A549 (cell line): ENCODE results near the gene ODF4. TPM values are rescaled to one million over a fixed set of nuclear protein-coding genes. Genes with fewer than 3 reads are reported as not detected.
A peak's percentile ranks its signal among the peaks of the same experiment; 100 is the strongest.

Experiments
- ATAC-seq, 2 experiments: fragments of 200-7000 bp in 1 of 2; fragments of >200 bp in 1 of 2; cut with Nextera tagmentation in 1 of 2; cut with Tn5 transposase in 1 of 2; 3 replicates each; pipeline versions ENCODE4 v1.8.0 to v1.9.1; 2018 to 2020; ENCODE audit warnings: mild to moderate bottlenecking in 1 of 2, moderate library complexity in 1 of 2
- CTCF ChIA-PET: fragments of 300-600 bp; sonication (Branson Sonifier 250); formaldehyde crosslinking; extraction: SDS; loops from one replicate; lab custom pipeline; 2021; ENCODE audit warnings: antibody characterized with exemption, inconsistent platforms; lab: Yijun Ruan, JAX
- POLR2A ChIA-PET: fragments of 350-600 bp; formaldehyde crosslinking; extraction: SDS; loops from one replicate; lab custom pipeline; 2021; ENCODE audit warnings: antibody characterized with exemption, inconsistent platforms; lab: Yijun Ruan, JAX
- DNase-seq, 2 experiments: peaks; one replicate each; pipeline versions ENCODE4 v3.0.0 to v3.0.0-alpha.2; 2011 to 2016; ENCODE audit warnings: low read depth in 1 of 2, low spot score in 1 of 2
- FAIRE-seq: peaks from 2 replicates; lab custom pipeline; 2011; peaks lifted over from hg19 to GRCh38; lab: Jason Lieb, UNC
- H3K27ac ChIP-seq, 2 experiments: fragments of >200 bp; sonication (Bioruptor Twin); formaldehyde crosslinking; 3 replicates each; pipeline ENCODE4 v1.5.1; 2016 to 2017
- H3K4me1 ChIP-seq: fragments of >200 bp; sonication (Bioruptor Twin); formaldehyde crosslinking; 3 replicates; pipeline ENCODE4 v1.6.1; 2016
- H3K4me2 ChIP-seq: fragments of >200 bp; sonication (Bioruptor Twin); formaldehyde crosslinking; 3 replicates; pipeline ENCODE4 v1.6.1; 2016
- H3K4me3 ChIP-seq: fragments of >200 bp; sonication (Bioruptor Twin); formaldehyde crosslinking; 3 replicates; pipeline ENCODE4 v1.5.1; 2016
- H3K9me3 ChIP-seq: fragments of >200 bp; sonication (Bioruptor Twin); formaldehyde crosslinking; 3 replicates; pipeline ENCODE4 v1.6.1; 2016
- BHLHE40 ChIP-seq: IDR thresholded peaks from 2 replicates; pipeline ENCODE4 v1.6.1; 2012; ENCODE audit warnings: low read depth, low read length, inconsistent platforms
- CBX2 ChIP-seq: fragments of 200-600 bp; sonication (generic); IDR thresholded peaks from 2 replicates; pipeline ENCODE4 v1.6.1; 2016; ENCODE audit warnings: low read depth, mild to moderate bottlenecking, borderline replicate concordance
- CBX8 ChIP-seq: fragments of 200-600 bp; sonication (generic); IDR thresholded peaks from 2 replicates; pipeline ENCODE4 v1.6.1; 2016
- CEBPB ChIP-seq, 2 experiments: fragments of >200 bp in 1 of 2; sonication (Bioruptor Twin) in 1 of 2; formaldehyde crosslinking in 1 of 2; IDR thresholded peaks; 2 replicates each; pipeline ENCODE4 v1.6.1; 2012 to 2016
- CHD4 ChIP-seq: fragments of 200-600 bp; sonication (generic); IDR thresholded peaks from 2 replicates; pipeline ENCODE4 v1.6.1; 2016; ENCODE audit warnings: antibody characterized with exemption, mild to moderate bottlenecking, borderline replicate concordance
- EP300 ChIP-seq, 2 experiments: fragments of >200 bp; sonication (Bioruptor Twin); formaldehyde crosslinking; IDR thresholded peaks; 2 replicates in 1 of 2; 3 replicates in 1 of 2; pipeline ENCODE4 v1.6.1; 2016 to 2017
- ESRRA ChIP-seq: fragments of 150-350 bp; IDR thresholded peaks from 2 replicates; pipeline ENCODE4 v1.6.1; 2014; ENCODE audit warnings: mild to moderate bottlenecking, low read length, borderline replicate concordance
- FOSB ChIP-seq: fragments of 250-450 bp; sonication (Bioruptor Pico); IDR thresholded peaks from 2 replicates; pipeline ENCODE4 v1.5.0; 2020; ENCODE audit warnings: mild to moderate bottlenecking, moderate library complexity
- HOXA7 ChIP-seq: fragments of 250-450 bp; sonication (Bioruptor Pico); IDR thresholded peaks from 2 replicates; pipeline ENCODE4 v1.5.0; 2020; ENCODE audit warnings: mild to moderate bottlenecking, moderate library complexity
- KDM5A ChIP-seq: fragments of 200-600 bp; sonication (generic); IDR thresholded peaks from 2 replicates; pipeline ENCODE4 v1.6.1; 2016; ENCODE audit warnings: antibody characterized with exemption, mild to moderate bottlenecking
- MAZ ChIP-seq: fragments of 150-350 bp; IDR thresholded peaks from 2 replicates; pipeline ENCODE4 v1.6.1; 2014; ENCODE audit warnings: antibody characterized with exemption, low read depth, low read length, borderline replicate concordance
- MYC ChIP-seq: IDR thresholded peaks from 2 replicates; pipeline ENCODE4 v1.6.1; 2012; ENCODE audit warnings: mild to moderate bottlenecking, inconsistent platforms, low read length, improper control_type of control experiment, borderline replicate concordance
- RARB ChIP-seq: fragments of 250-450 bp; sonication (Bioruptor Pico); IDR thresholded peaks from 2 replicates; pipeline ENCODE4 v1.8.0; 2021; ENCODE audit warnings: mild to moderate bottlenecking, moderate library complexity
- RCOR1 ChIP-seq: fragments of 150-350 bp; IDR thresholded peaks from 2 replicates; pipeline ENCODE4 v1.6.1; 2014; ENCODE audit warnings: antibody characterized with exemption, low read length, low read depth
- RFX5 ChIP-seq: fragments of 450-650 bp; IDR thresholded peaks from 2 replicates; pipeline ENCODE4 v1.7.1; 2014; ENCODE audit warnings: antibody characterized with exemption, mild to moderate bottlenecking, moderate library complexity
- SMC3 ChIP-seq: fragments of >200 bp; sonication (Bioruptor Twin); formaldehyde crosslinking; IDR thresholded peaks from 3 replicates; pipeline ENCODE4 v1.6.1; 2018; ENCODE audit warnings: inconsistent platforms
- SREBF2 ChIP-seq: fragments of 450-650 bp; IDR thresholded peaks from 2 replicates; pipeline ENCODE4 v1.6.1; 2014; ENCODE audit warnings: mild to moderate bottlenecking, moderate library complexity
- TP53 ChIP-seq: fragments of 250-450 bp; sonication (Bioruptor Pico); IDR thresholded peaks from 2 replicates; pipeline ENCODE4 v1.5.0; 2021; ENCODE audit warnings: mild to moderate bottlenecking, moderate library complexity
- WGBS: methylation state at CpG from one replicate; pipeline ENCODE4 v1.1.6; 2017; ENCODE audit errors: missing lambda C conversion rate; 5-methylcytosine and 5-hydroxymethylcytosine counted together
- polyA plus RNA-seq, 4 experiments: library from polyadenylated mRNA; depleted of rRNA in 3 of 4; stranded (reverse); fragments of >200 nt; fragmentation: RNase III in 1 of 4; extraction: RNeasy Plus Mini Kit Qiagen cat#74134 plus additional on column Dnase treatment in 1 of 4; gene quantifications; 2 replicates in 3 of 4; 3 replicates in 1 of 4; pipeline ENCODE4 v1.2.3, GENCODE V29; 2011 to 2017
- TF ChIP-seq, protein P1 (sequence below): fragments of >200 bp; sonication (Bioruptor Twin); formaldehyde crosslinking; IDR thresholded peaks from 2 replicates; pipeline ENCODE4 v1.6.1; 2016
- TF ChIP-seq, protein P2 (sequence below): IDR thresholded peaks from 2 replicates; pipeline ENCODE4 v1.6.1; 2012
- TF ChIP-seq, protein P3 (sequence below): fragments of 150-350 bp; IDR thresholded peaks from 2 replicates; pipeline ENCODE4 v1.6.1; 2014; ENCODE audit warnings: low read depth, mild to moderate bottlenecking, low read length
- TF ChIP-seq, protein P4 (sequence below): fragments of >200 bp; sonication (Bioruptor Twin); formaldehyde crosslinking; IDR thresholded peaks from 3 replicates; pipeline ENCODE4 v1.6.1; 2016
- TF ChIP-seq, protein P5 (sequence below): fragments of 450-650 bp; IDR thresholded peaks from 2 replicates; pipeline ENCODE4 v1.6.1; 2014; ENCODE audit warnings: antibody characterized with exemption
- TF ChIP-seq, protein P6 (sequence below): fragments of 250-450 bp; sonication (Bioruptor Pico); IDR thresholded peaks from 2 replicates; pipeline ENCODE4 v1.5.0; 2020; ENCODE audit warnings: low read depth, mild to moderate bottlenecking, moderate library complexity

Gene ODF4
- polyA plus RNA-seq, 2 of the 4 experiments (the other 2 are of a cell fraction): not detected

DNA sequence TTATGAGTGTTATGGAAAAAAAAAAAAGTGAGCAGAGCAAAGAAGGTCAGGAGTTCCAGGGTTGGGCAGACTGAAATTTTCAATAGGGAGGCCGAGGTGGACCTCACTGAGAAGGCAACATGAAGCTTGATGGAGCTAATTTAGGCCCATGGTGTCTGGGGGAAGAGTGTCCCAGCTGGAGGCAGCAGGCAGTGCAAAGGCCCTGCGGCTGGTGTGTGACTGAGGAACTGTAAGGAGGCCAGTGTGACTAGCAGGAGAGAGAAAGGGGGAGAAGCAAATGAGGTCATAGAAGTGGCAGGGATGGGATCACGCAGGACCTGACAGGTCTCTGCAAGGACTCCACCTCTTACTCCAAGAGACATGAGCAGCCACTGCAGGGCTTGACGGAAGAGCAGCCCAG is 19.4 kb upstream of the ODF4 start (continued):
- TF ChIP-seq ESRRA: no peak
- no peak for TF ChIP-seq RCOR1
- TF ChIP-seq CBX8: no peak
- no peak for TF ChIP-seq MYC

DNA sequence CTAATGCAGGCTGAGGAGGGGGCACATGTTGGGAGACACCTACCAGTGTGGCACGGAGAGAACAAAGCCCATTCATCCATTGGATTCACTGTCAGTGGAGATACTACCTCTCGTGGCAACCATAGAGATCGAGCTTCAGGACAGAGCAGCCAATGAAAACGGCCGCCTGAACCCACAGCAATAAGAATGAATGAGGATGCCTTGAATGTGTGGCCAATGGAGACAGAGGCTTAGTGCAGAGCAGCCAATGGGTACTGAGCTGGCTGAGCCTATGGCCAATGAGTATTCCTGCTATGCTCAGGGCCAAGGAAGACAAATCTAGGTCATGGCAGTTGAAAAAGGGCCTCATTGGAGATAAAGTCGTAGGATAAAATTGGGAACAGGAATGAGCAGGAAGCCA is 18.6 kb upstream of the ODF4 start:
- CTCF ChIA-PET: interaction anchor here (0.6 to 1.4 kb wide), 2 partner anchors 20 to 38 kb away, joined by 3 to 4 read pairs; no protein-coding TSS in a partner anchor
- Histone ChIP-seq H3K4me2 (no peak overlapping the region), H3K9me3 (no peaks in the 10 kb centered on the region), H3K4me3 (no peak overlapping the region), H3K4me1 (no peaks in the 10 kb centered on the region), H3K27ac (no peak overlapping the region)
- DNase-seq: peak in 1 of 2 experiments; percentile 59
- peak in 1 of 2 experiments; percentile 66; a peak in 3 of 6 replicates for ATAC-seq
- 77% methylated on average over 6 of the region's 6 CpGs for WGBS
- FAIRE-seq: no peak
- TF ChIP-seq BHLHE40: no peak
- no peak for TF ChIP-seq MAZ
- TF ChIP-seq, protein P1, sequence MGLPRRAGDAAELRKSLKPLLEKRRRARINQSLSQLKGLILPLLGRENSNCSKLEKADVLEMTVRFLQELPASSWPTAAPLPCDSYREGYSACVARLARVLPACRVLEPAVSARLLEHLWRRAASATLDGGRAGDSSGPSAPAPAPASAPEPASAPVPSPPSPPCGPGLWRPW: no peak
- TF ChIP-seq HOXA7: no peak
- TF ChIP-seq, protein P2, sequence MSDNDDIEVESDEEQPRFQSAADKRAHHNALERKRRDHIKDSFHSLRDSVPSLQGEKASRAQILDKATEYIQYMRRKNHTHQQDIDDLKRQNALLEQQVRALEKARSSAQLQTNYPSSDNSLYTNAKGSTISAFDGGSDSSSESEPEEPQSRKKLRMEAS: no peak
- TF ChIP-seq, protein P3, sequence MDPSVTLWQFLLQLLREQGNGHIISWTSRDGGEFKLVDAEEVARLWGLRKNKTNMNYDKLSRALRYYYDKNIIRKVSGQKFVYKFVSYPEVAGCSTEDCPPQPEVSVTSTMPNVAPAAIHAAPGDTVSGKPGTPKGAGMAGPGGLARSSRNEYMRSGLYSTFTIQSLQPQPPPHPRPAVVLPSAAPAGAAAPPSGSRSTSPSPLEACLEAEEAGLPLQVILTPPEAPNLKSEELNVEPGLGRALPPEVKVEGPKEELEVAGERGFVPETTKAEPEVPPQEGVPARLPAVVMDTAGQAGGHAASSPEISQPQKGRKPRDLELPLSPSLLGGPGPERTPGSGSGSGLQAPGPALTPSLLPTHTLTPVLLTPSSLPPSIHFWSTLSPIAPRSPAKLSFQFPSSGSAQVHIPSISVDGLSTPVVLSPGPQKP: no peak
- POLR2A ChIA-PET: no interaction called here

DNA sequence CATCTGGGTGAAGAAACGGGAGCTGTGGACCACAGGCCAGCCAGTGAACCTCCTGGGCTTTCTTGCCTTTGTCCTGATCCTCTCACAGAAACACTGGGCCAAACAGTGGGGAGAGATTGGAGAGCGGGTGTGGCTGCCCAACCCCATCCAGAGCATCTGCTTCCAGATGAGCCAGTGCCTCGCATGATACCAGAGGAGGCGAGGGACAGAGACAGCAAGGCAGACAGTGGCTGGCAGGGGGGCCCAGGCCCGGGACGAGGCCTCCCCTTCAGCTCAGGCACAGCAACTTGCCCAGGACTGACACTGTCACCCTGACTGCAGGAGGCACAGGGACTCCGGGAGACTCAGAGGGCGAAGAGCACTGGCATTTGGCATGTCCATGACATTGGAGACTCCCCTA is 17.6 kb upstream of the ODF4 start:
- Histone ChIP-seq H3K4me2 (no peak overlapping the region), H3K4me3 (no peak overlapping the region), H3K9me3 (no peaks in the 10 kb centered on the region), H3K4me1 (no peaks in the 10 kb centered on the region), H3K27ac (no peak overlapping the region)
- CTCF ChIA-PET: interaction anchor here (0.7 kb wide), 1 partner anchor 55 kb away, joined by 3 read pairs; no protein-coding TSS in a partner anchor
- POLR2A ChIA-PET: no interaction called here
- no peak for DNase-seq
- ATAC-seq: no peak
- 82% methylated on average over 8 of the region's 8 CpGs for WGBS
- TF ChIP-seq CBX8 (no peak), RCOR1 (no peak), SREBF2 (no peak), BHLHE40 (no peak), RARB (no peak), SMC3 (no peak), KDM5A (no peak)
- no peak for FAIRE-seq

DNA sequence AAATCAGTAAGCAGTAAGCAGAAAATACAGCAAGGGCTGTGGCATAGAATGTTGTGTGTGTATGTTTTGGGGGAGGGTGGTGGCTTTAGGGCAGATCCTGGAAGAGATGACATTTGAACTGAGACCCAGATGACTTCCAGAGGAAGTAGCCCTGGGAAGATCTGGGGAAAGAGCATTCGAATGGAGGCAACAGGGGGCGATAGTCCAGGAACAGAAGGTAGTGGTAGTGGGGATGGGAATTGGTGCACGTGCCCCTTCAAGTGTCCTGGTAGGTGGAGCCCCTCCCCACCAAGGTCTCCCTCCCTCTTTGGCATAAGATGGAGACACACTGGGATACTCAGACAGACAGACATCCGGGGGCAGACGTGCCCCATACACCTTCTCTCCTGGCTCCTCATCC is 15.5 kb upstream of the ODF4 start:
- POLR2A ChIA-PET: no interaction called here
- no peaks in the 10 kb centered on the region for H3K4me1 ChIP-seq
- no peak overlapping the region for H3K4me2 ChIP-seq
- no peaks in the 10 kb centered on the region for H3K9me3 ChIP-seq
- CTCF ChIA-PET: interaction anchor here (1.1 to 4.8 kb wide), 2 partner anchors 9 to 23 kb away, joined by 3 to 33 read pairs; no protein-coding TSS in a partner anchor
- no peak for ATAC-seq
- H3K4me3 ChIP-seq: no peak overlapping the region
- 64% methylated on average over 5 of the region's 5 CpGs for WGBS
- no peak overlapping the region for H3K27ac ChIP-seq
- DNase-seq: no peak
- TF ChIP-seq, protein P4, sequence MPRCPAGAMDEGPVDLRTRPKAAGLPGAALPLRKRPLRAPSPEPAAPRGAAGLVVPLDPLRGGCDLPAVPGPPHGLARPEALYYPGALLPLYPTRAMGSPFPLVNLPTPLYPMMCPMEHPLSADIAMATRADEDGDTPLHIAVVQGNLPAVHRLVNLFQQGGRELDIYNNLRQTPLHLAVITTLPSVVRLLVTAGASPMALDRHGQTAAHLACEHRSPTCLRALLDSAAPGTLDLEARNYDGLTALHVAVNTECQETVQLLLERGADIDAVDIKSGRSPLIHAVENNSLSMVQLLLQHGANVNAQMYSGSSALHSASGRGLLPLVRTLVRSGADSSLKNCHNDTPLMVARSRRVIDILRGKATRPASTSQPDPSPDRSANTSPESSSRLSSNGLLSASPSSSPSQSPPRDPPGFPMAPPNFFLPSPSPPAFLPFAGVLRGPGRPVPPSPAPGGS: no peak
- TF ChIP-seq BHLHE40 (no peak), CEBPB (IDR thresholded peaks at IDR 0.05) (no peak), EP300 (IDR thresholded peaks at IDR 0.05) (no peak), RFX5 (no peak), CBX2 (no peak), TP53 (no peak), CHD4 (no peak), FOSB (CRISPR knock-in tag) (no peak)
- TF ChIP-seq, protein P5, sequence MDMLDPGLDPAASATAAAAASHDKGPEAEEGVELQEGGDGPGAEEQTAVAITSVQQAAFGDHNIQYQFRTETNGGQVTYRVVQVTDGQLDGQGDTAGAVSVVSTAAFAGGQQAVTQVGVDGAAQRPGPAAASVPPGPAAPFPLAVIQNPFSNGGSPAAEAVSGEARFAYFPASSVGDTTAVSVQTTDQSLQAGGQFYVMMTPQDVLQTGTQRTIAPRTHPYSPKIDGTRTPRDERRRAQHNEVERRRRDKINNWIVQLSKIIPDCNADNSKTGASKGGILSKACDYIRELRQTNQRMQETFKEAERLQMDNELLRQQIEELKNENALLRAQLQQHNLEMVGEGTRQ: no peak
- TF ChIP-seq, protein P6, sequence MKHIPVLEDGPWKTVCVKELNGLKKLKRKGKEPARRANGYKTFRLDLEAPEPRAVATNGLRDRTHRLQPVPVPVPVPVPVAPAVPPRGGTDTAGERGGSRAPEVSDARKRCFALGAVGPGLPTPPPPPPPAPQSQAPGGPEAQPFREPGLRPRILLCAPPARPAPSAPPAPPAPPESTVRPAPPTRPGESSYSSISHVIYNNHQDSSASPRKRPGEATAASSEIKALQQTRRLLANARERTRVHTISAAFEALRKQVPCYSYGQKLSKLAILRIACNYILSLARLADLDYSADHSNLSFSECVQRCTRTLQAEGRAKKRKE (CRISPR knock-in tag): no peak
- TF ChIP-seq, all 56 proteins: peak for 0
- FAIRE-seq: no peak
